Coronary artery (tissue), 2 donors: ENCODE measurements around the gene NHP2.

Experiments used
- DNase-seq: peaks from one replicate; pipeline ENCODE4 v3.0.0-alpha.2; 2017; ENCODE audit warnings: low spot score
- H3K27ac ChIP-seq, 2 donors: fragments of 200-600 bp; sonication (generic); one replicate each; pipeline ENCODE4 v1.5.1; 2016 to 2019
- H3K4me3 ChIP-seq: fragments of 200-600 bp; sonication (generic); 2 replicates; pipeline ENCODE4 v1.5.1; 2016; ENCODE audit warnings: mild to moderate bottlenecking, moderate library complexity
- CTCF ChIP-seq: fragments of 200-600 bp; sonication (generic); IDR thresholded peaks from one replicate; pipeline ENCODE4 v1.5.1; 2019; ENCODE audit warnings: antibody characterized with exemption

The NHP2 gene

DNA sequence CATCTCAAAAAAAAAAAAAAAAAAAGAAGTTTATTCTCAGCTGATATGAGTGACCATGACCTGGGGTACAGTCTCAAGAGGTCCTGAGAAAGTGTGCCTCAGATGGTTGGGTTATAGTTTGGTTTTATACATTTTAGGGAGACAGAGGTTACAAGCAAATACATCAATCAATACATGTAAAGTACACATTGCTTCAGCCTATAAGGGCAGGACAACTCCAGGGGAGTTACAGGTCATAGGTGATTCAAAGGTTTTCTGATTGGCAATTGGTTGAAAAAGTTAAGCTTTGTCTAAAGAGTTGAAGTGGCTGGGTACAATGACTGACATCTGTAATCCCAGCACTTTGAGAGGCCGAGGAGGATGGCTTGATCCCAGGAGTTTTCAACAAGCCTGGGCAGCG lies 35.7 kb upstream of the NHP2 start:
- no peak for DNase-seq
- Histone ChIP-seq H3K27ac (no peak overlapping the region), H3K4me3 (no peak overlapping the region)
- no peak for TF ChIP-seq CTCF

- Histone ChIP-seq H3K4me3 (no peak within 1 kb of the TSS), H3K27ac (no peak within 1 kb of the TSS)
- no peak for TF ChIP-seq CTCF
- no peak for DNase-seq
These were observed 33.3 kb upstream of the NHP2 start, which contains the start of gene GMCL2 for GRCh38 chr5:178187014-178187413. TSS of gene GMCL2 (minus strand) at chr5:178187371. CDS start at chr5:178187299, 72 bp downstream.

DNA sequence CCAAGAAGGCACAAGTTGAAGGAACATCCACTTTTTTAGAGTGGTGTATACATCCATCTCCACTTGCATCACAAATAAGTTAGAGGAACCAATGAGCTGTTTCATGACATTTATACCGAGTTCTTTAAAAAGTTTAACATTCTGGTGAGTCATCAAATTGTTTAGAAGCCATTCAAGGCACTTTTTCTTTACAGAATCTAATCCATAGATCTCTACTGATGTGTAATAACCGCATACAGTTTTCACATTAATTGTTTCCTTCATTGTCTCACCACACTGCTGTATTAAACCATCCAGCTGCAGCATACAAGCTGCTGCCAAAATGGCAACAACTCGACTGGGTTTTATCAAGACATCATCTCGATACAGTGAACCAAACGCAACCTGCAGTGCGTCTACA lies 32.7 kb upstream of the NHP2 start:
- DNase-seq = no peak
- no peak for TF ChIP-seq CTCF
- H3K4me3 ChIP-seq = no peak overlapping the region
- H3K27ac ChIP-seq = no peak overlapping the region

DNA sequence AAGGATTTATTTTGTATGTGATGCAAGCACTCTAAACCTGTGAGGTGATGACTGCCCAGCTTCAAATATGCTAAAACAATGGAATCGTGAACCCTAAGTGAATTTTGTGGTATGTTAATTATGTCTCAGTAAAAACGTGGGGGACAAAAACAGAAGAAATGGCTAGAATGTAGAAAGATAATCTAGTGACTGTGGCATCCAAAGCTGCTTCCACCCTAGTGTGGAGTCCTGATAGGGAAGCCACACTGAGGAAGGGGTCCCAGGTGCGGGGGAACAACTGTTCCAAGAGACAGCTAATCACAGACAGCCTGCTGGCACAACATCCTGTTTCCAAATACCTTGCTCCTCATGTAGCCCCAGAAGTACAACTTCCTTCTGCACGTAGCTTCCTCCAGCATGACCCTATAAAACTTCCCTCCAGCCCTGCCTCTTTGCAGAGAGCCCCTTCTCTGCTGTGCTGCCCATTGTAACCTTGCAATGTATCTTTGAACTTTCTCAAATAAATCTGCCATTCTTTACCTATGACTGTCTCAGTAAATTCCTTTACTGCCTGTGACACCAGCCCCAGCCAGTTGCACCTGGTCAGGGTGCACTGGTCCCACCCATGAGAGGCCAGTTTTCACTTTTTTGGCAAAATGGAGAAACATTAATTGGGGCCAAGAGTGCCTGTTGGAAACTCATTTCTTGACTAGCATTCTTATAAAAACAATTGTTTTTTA lies 28.6 kb upstream of the NHP2 start:
- no peak for TF ChIP-seq CTCF
- Histone ChIP-seq H3K27ac (no peak overlapping the region), H3K4me3 (no peak overlapping the region)
- DNase-seq = no peak

DNA sequence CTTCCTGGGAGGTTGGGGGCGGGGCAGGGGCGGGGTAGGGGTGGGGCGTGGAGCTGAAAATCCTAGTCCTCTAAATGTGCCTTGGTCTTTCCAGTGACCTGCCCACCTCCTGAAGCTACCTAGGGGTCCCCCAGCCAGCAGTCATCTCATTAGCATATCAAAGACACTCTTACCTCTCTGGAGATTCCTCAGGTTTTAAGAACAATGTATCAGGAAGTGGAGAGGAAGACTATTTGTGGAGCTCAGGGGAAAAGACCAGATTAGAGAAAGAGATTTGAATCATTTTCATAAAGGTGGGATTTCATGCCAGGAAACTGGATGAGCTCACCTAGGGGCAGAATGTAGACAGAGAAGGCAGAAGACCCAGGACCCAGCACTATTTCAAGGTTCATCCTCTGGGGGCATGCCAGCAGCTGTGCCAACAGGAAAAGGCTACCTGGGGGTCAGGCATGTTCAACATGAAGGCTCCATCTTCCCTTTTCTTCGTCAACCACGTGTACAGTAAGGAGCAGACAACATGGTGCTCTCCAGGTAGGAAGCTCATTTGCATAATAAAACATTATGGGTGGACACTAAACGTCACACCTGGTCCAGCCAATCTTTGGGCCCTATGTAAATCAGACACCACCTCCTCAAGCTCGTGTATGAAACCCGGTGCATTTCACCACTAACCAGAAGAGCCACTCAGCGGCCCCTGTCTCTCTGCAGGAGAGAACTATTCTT lies 26.6 kb upstream of the NHP2 start:
- DNase-seq = no peak
- no peak for TF ChIP-seq CTCF
- Histone ChIP-seq H3K4me3 (no peak overlapping the region), H3K27ac (no peak overlapping the region)

GRCh38 chr5:178177569-178177968 lies 23.9 kb upstream of the NHP2 start:
- H3K27ac ChIP-seq = no peak overlapping the region
- no peak overlapping the region for H3K4me3 ChIP-seq
- DNase-seq = no peak
- no peak for TF ChIP-seq CTCF

- DNase-seq = no peak
- no peak for TF ChIP-seq CTCF
- Histone ChIP-seq H3K4me3 (no peak overlapping the region), H3K27ac (no peak overlapping the region)
These were observed 23.1 kb upstream of the NHP2 start for GRCh38 chr5:178176791-178177190.
